A549 (cell line): Measurements from ENCODE around the gene SCAMP3. TPM values are rescaled to one million over a fixed set of nuclear protein-coding genes. Genes with fewer than 3 reads are reported as not detected.

ENCODE experiments used
- ATAC-seq, 2 experiments: fragments of 200-7000 bp in 1 of 2; fragments of >200 bp in 1 of 2; cut with Nextera tagmentation in 1 of 2; cut with Tn5 transposase in 1 of 2; 3 replicates each; pipeline versions ENCODE4 v1.8.0 to v1.9.1; 2018 to 2020; ENCODE audit warnings: mild to moderate bottlenecking in 1 of 2, moderate library complexity in 1 of 2
- CTCF ChIA-PET: fragments of 300-600 bp; sonication (Branson Sonifier 250); formaldehyde crosslinking; extraction: SDS; loops from one replicate; lab custom pipeline; 2021; ENCODE audit warnings: antibody characterized with exemption, inconsistent platforms; lab: Yijun Ruan, JAX
- POLR2A ChIA-PET: fragments of 350-600 bp; formaldehyde crosslinking; extraction: SDS; loops from one replicate; lab custom pipeline; 2021; ENCODE audit warnings: antibody characterized with exemption, inconsistent platforms; lab: Yijun Ruan, JAX
- DNase-seq, 2 experiments: peaks; one replicate each; pipeline versions ENCODE4 v3.0.0 to v3.0.0-alpha.2; 2011 to 2016; ENCODE audit warnings: low read depth in 1 of 2, low spot score in 1 of 2
- FAIRE-seq: peaks from 2 replicates; lab custom pipeline; 2011; peaks lifted over from hg19 to GRCh38; lab: Jason Lieb, UNC
- H3K27ac ChIP-seq, 2 experiments: fragments of >200 bp; sonication (Bioruptor Twin); formaldehyde crosslinking; 3 replicates each; pipeline ENCODE4 v1.5.1; 2016 to 2017
- H3K4me1 ChIP-seq: fragments of >200 bp; sonication (Bioruptor Twin); formaldehyde crosslinking; 3 replicates; pipeline ENCODE4 v1.6.1; 2016
- H3K4me2 ChIP-seq: fragments of >200 bp; sonication (Bioruptor Twin); formaldehyde crosslinking; 3 replicates; pipeline ENCODE4 v1.6.1; 2016
- H3K4me3 ChIP-seq: fragments of >200 bp; sonication (Bioruptor Twin); formaldehyde crosslinking; 3 replicates; pipeline ENCODE4 v1.5.1; 2016
- H3K9me3 ChIP-seq: fragments of >200 bp; sonication (Bioruptor Twin); formaldehyde crosslinking; 3 replicates; pipeline ENCODE4 v1.6.1; 2016
- ATOH8 ChIP-seq: fragments of 250-450 bp; sonication (Bioruptor Pico); IDR thresholded peaks from 2 replicates; pipeline ENCODE4 v1.5.0; 2020; ENCODE audit warnings: low read depth, mild to moderate bottlenecking, moderate library complexity
- BCL3 ChIP-seq: fragments of >200 bp; sonication (Bioruptor Twin); formaldehyde crosslinking; IDR thresholded peaks from 3 replicates; pipeline ENCODE4 v1.6.1; 2016
- CBX2 ChIP-seq: fragments of 200-600 bp; sonication (generic); IDR thresholded peaks from 2 replicates; pipeline ENCODE4 v1.6.1; 2016; ENCODE audit warnings: low read depth, mild to moderate bottlenecking, borderline replicate concordance
- CHD4 ChIP-seq: fragments of 200-600 bp; sonication (generic); IDR thresholded peaks from 2 replicates; pipeline ENCODE4 v1.6.1; 2016; ENCODE audit warnings: antibody characterized with exemption, mild to moderate bottlenecking, borderline replicate concordance
- E2F6 ChIP-seq: IDR thresholded peaks from 2 replicates; pipeline ENCODE4 v1.6.1; 2012; ENCODE audit warnings: low read depth, borderline replicate concordance
- EHF ChIP-seq: fragments of 250-450 bp; sonication (Bioruptor Pico); IDR thresholded peaks from 2 replicates; pipeline ENCODE4 v1.5.0; 2020; ENCODE audit warnings: mild to moderate bottlenecking
- EP300 ChIP-seq, 2 experiments: fragments of >200 bp; sonication (Bioruptor Twin); formaldehyde crosslinking; IDR thresholded peaks; 2 replicates in 1 of 2; 3 replicates in 1 of 2; pipeline ENCODE4 v1.6.1; 2016 to 2017
- FOSB ChIP-seq: fragments of 250-450 bp; sonication (Bioruptor Pico); IDR thresholded peaks from 2 replicates; pipeline ENCODE4 v1.5.0; 2020; ENCODE audit warnings: mild to moderate bottlenecking, moderate library complexity
- FOXS1 ChIP-seq: fragments of 250-450 bp; sonication (Bioruptor Pico); IDR thresholded peaks from 2 replicates; pipeline ENCODE4 v1.5.0; 2020; ENCODE audit warnings: mild to moderate bottlenecking, moderate library complexity
- HDAC2 ChIP-seq: fragments of 200-600 bp; sonication (generic); IDR thresholded peaks from 2 replicates; pipeline ENCODE4 v1.6.1; 2016
- HMGXB4 ChIP-seq: fragments of 250-450 bp; sonication (Bioruptor Pico); IDR thresholded peaks from 2 replicates; pipeline ENCODE4 v1.5.0; 2021; ENCODE audit warnings: mild to moderate bottlenecking, moderate library complexity, borderline replicate concordance
- HOXB13 ChIP-seq: fragments of 250-450 bp; sonication (Bioruptor Pico); IDR thresholded peaks from 2 replicates; pipeline ENCODE4 v1.5.0; 2020; ENCODE audit warnings: low read depth, mild to moderate bottlenecking, moderate library complexity
- JUN ChIP-seq, 2 experiments: fragments of >200 bp; sonication (Bioruptor Twin); formaldehyde crosslinking; IDR thresholded peaks; 2 replicates in 1 of 2; 3 replicates in 1 of 2; pipeline ENCODE4 v1.6.1; 2016 to 2017
- KDM1A ChIP-seq: fragments of 200-600 bp; sonication (generic); IDR thresholded peaks from 2 replicates; pipeline ENCODE4 v1.6.1; 2016; ENCODE audit warnings: low read depth, mild to moderate bottlenecking
- MAX ChIP-seq: IDR thresholded peaks from 2 replicates; pipeline ENCODE4 v1.6.1; 2012
- NPAS2 ChIP-seq: fragments of 250-450 bp; sonication (Bioruptor Pico); IDR thresholded peaks from 2 replicates; pipeline ENCODE4 v1.8.0; 2022; ENCODE audit warnings: mild to moderate bottlenecking, moderate library complexity, borderline replicate concordance
- NR3C1 ChIP-seq: fragments of >200 bp; sonication (Bioruptor Twin); formaldehyde crosslinking; IDR thresholded peaks from 3 replicates; pipeline ENCODE4 v1.6.1; 2017
- POLR2A ChIP-seq: IDR thresholded peaks from 2 replicates; pipeline ENCODE4 v1.6.1; 2012; ENCODE audit warnings: mild to moderate bottlenecking, low read length
- RARB ChIP-seq: fragments of 250-450 bp; sonication (Bioruptor Pico); IDR thresholded peaks from 2 replicates; pipeline ENCODE4 v1.8.0; 2021; ENCODE audit warnings: mild to moderate bottlenecking, moderate library complexity
- RFX5 ChIP-seq: fragments of 450-650 bp; IDR thresholded peaks from 2 replicates; pipeline ENCODE4 v1.7.1; 2014; ENCODE audit warnings: antibody characterized with exemption, mild to moderate bottlenecking, moderate library complexity
- TFCP2L1 ChIP-seq: fragments of 250-450 bp; sonication (Bioruptor Pico); IDR thresholded peaks from 2 replicates; pipeline ENCODE4 v1.5.0; 2021; ENCODE audit warnings: mild to moderate bottlenecking
- USF2 ChIP-seq: fragments of 450-650 bp; IDR thresholded peaks from 2 replicates; pipeline ENCODE4 v1.6.1; 2014; ENCODE audit warnings: antibody characterized with exemption
- ZSCAN20 ChIP-seq: fragments of 250-450 bp; sonication (Bioruptor Pico); IDR thresholded peaks from 2 replicates; pipeline ENCODE4 v1.8.0; 2022; ENCODE audit warnings: mild to moderate bottlenecking, moderate library complexity
- WGBS: methylation state at CpG from one replicate; pipeline ENCODE4 v1.1.6; 2017; ENCODE audit errors: missing lambda C conversion rate; 5-methylcytosine and 5-hydroxymethylcytosine counted together
- polyA plus RNA-seq, 4 experiments: library from polyadenylated mRNA; depleted of rRNA in 3 of 4; stranded (reverse); fragments of >200 nt; fragmentation: RNase III in 1 of 4; extraction: RNeasy Plus Mini Kit Qiagen cat#74134 plus additional on column Dnase treatment in 1 of 4; gene quantifications; 2 replicates in 3 of 4; 3 replicates in 1 of 4; pipeline ENCODE4 v1.2.3, GENCODE V29; 2011 to 2017

The SCAMP3 gene
- polyA plus RNA-seq, 2 of the 4 experiments (the other 2 are of a cell fraction), result 75.9 to 135 TPM

GRCh38 chr1:155244368-155245162 lies 17.6 kb downstream of the SCAMP3 start (continued):
- TF ChIP-seq BCL3 (peak; percentile 85; the same call in 2 of the 3 replicates), ZSCAN20 (CRISPR knock-in tag) (no peak), FOSB (CRISPR knock-in tag) (no peak), USF2 (peak; percentile 32; the same call in 1 of the 2 replicates), TFCP2L1 (no peak), ATOH8 (CRISPR knock-in tag) (peak; percentile 81; the same call in 1 of the 2 replicates), MAX (peak; percentile 99), EP300 (IDR thresholded peaks at IDR 0.05) (no peak), FOXS1 (CRISPR knock-in tag) (0 out of 2 replicates have a peak, but pooled peaks have one; percentile 40), RFX5 (peak; percentile 82), RARB (CRISPR knock-in tag) (0 out of 2 replicates have a peak, but pooled peaks have one; percentile 53), E2F6 (peak; percentile 99), JUN (IDR thresholded peaks at IDR 0.05) (peak; percentile 76 to 86; a peak in 4 of 5 replicates), POLR2A (peak; percentile 79), HDAC2 (no peak)
- TF ChIP-seq, all 56 proteins: peak for 25

- no peak for TF ChIP-seq MAX
- TF ChIP-seq ATOH8 (CRISPR knock-in tag), result no peak
- no peak for TF ChIP-seq ZSCAN20 (CRISPR knock-in tag)
- TF ChIP-seq KDM1A, result no peak
- TF ChIP-seq NR3C1, result no peak
- TF ChIP-seq HMGXB4, result no peak
- no peak for TF ChIP-seq NPAS2
- no peak for TF ChIP-seq CBX2
- no peak for TF ChIP-seq FOSB (CRISPR knock-in tag)
- TF ChIP-seq EHF, result no peak
- TF ChIP-seq CHD4, result no peak
- no peak for TF ChIP-seq HOXB13 (CRISPR knock-in tag)
- Histone ChIP-seq H3K4me2 (peak overlapping the region; percentile 89), H3K4me3 (no peak overlapping the region), H3K4me1 (peaks cover 24% of the 10 kb centered on the region), H3K9me3 (no peaks in the 10 kb centered on the region), H3K27ac (peak overlapping the region in 1 of 2 experiments; percentile 90; a peak in 2 of 6 replicates)
- DNase-seq (no peak), ATAC-seq (no peak), FAIRE-seq (no peak)
- ChIA-PET POLR2A (interaction anchor here (2.6 kb wide), 1 partner anchor 80 kb away, joined by 7 read pairs; no protein-coding TSS in a partner anchor), CTCF (interaction anchor here (0.6 to 9.7 kb wide), 9 partner anchors 8 to 232 kb away, joined by 3 to 149 read pairs (median 7); partner anchors contain the start of genes CLK2, KRTCAP2, RUSC1 and THBS3)
- WGBS, result 86% methylated on average over 3 of the region's 3 CpGs
These were observed 19.3 kb downstream of the SCAMP3 start for GRCh38 chr1:155242805-155243358.
